Kidney capillary endothelial cell (primary cell): Measurements from ENCODE around the gene POLRMT.
A peak's percentile ranks its signal among the peaks of the same experiment; 100 is the strongest.
"Not testable (repeated sequence)": the region's sequence is repeated elsewhere in the genome, so short reads cannot be mapped to it uniquely, and the experiment has no call there.

ENCODE experiments used
- DNase-seq: peaks from one replicate; pipeline ENCODE4 v3.0.0-alpha.2; 2018; ENCODE audit warnings: low spot score

POLRMT gene

GRCh38 chr19:593505-593904 is 39.8 kb downstream of the POLRMT start:
- no peak for DNase-seq

- DNase-seq = no peak
These were observed 40.3 kb downstream of the POLRMT start for GRCh38 chr19:593055-593454.

GRCh38 chr19:592101-592500 is 41.2 kb downstream of the POLRMT start:
- DNase-seq = no peak

GRCh38 chr19:591099-591958 is 42.0 kb downstream of the POLRMT start:
- DNase-seq = no peak

- DNase-seq = no peak
These were observed 42.6 kb downstream of the POLRMT start for GRCh38 chr19:590750-591098.

- peak; percentile 48 for DNase-seq
These were observed 43.0 kb downstream of the POLRMT start for GRCh38 chr19:590396-590745.

- no peak for DNase-seq
These were observed 43.5 kb downstream of the POLRMT start, which contains the start of gene HCN2 for GRCh38 chr19:589693-590395. HCN2 (plus strand) TSS chr19:589881; CDS start chr19:589946, 65 bp downstream.

- DNase-seq = no peak
These were observed 44.3 kb downstream of the POLRMT start for GRCh38 chr19:588741-589692.

- DNase-seq = peak; percentile 43
These were observed 45.1 kb downstream of the POLRMT start for GRCh38 chr19:588093-588740.

- DNase-seq = no peak
These were observed 47.7 kb downstream of the POLRMT start for GRCh38 chr19:585551-586110.

GRCh38 chr19:585146-585545 is 48.2 kb downstream of the POLRMT start:
- DNase-seq = not testable (repeated sequence)

- DNase-seq = no peak
These were observed 48.9 kb downstream of the POLRMT start for GRCh38 chr19:584240-585001.

GRCh38 chr19:583968-584239 is 49.4 kb downstream of the POLRMT start:
- DNase-seq = no peak

- no peak for DNase-seq
These were observed 50.0 kb downstream of the POLRMT start for GRCh38 chr19:583198-583967.

GRCh38 chr19:582497-583197 is 50.7 kb downstream of the POLRMT start:
- no peak for DNase-seq

GRCh38 chr19:581399-582111 is 51.8 kb downstream of the POLRMT start:
- DNase-seq = no peak

- no peak for DNase-seq
These were observed 53.0 kb downstream of the POLRMT start for GRCh38 chr19:580274-580835.

- no peak for DNase-seq
These were observed 53.5 kb downstream of the POLRMT start for GRCh38 chr19:579842-580155.
